ENCODE results near the gene ACTN2. TPM values are rescaled to one million over a fixed set of nuclear protein-coding genes. Genes with fewer than 3 reads are reported as not detected.

Gene ACTN2
- 0.21 and 2.4 TPM in 2 replicates for total RNA-seq (ENCODE audit: low replicate concordance)
- long read RNA-seq = 0 reads

GRCh38 chr1:236685917-236686814, at the start of gene ACTN2:
Gene ACTN2, plus strand, starts transcription at chr1:236686499. Its CDS starts 175 bp downstream, at chr1:236686674.
- DNase-seq (ENCODE audit: extremely low spot score, unreplicated experiment) = peak; percentile 76
- Mint-ChIP-seq H3K4me3 (peak within 1 kb of the TSS; percentile 80), H3K9me3 (no peaks in the 10 kb centered on the region), H3K27me3 (peaks cover 66% of the 10 kb centered on the region), H3K27ac (peak within 1 kb of the TSS; percentile 40), H3K36me3 (no peaks in the 10 kb centered on the region), H3K4me1 (ENCODE audit: unreplicated experiment) (peaks cover 8% of the 10 kb centered on the region)
- TF ChIP-seq CTCF (conservative IDR thresholded peaks at IDR 0.05) = no peak

- no peak overlapping the region for H3K27ac Mint-ChIP-seq
- no peak for TF ChIP-seq CTCF (conservative IDR thresholded peaks at IDR 0.05)
- no peaks in the 10 kb centered on the region for H3K4me1 Mint-ChIP-seq (ENCODE audit: unreplicated experiment)
- H3K27me3 Mint-ChIP-seq = peaks cover 21% of the 10 kb centered on the region
- H3K9me3 Mint-ChIP-seq = no peaks in the 10 kb centered on the region
- no peak overlapping the region for H3K4me3 Mint-ChIP-seq
- no peaks in the 10 kb centered on the region for H3K36me3 Mint-ChIP-seq
- no peak for DNase-seq (ENCODE audit: extremely low spot score, unreplicated experiment)
Measured at GRCh38 chr1:236638945-236639344, 47.4 kb upstream of the ACTN2 start.

- no peak for DNase-seq (ENCODE audit: extremely low spot score, unreplicated experiment)
- no peak overlapping the region for H3K4me3 Mint-ChIP-seq
- no peaks in the 10 kb centered on the region for H3K4me1 Mint-ChIP-seq (ENCODE audit: unreplicated experiment)
- H3K27me3 Mint-ChIP-seq = peaks cover 18% of the 10 kb centered on the region
- no peaks in the 10 kb centered on the region for H3K9me3 Mint-ChIP-seq
- TF ChIP-seq CTCF (conservative IDR thresholded peaks at IDR 0.05) = no peak
- H3K36me3 Mint-ChIP-seq = no peaks in the 10 kb centered on the region
- H3K27ac Mint-ChIP-seq = no peak overlapping the region
Measured at GRCh38 chr1:236639686-236640085, 46.6 kb upstream of the ACTN2 start.

- Mint-ChIP-seq H3K27ac (no peak overlapping the region), H3K4me1 (ENCODE audit: unreplicated experiment) (no peaks in the 10 kb centered on the region), H3K36me3 (no peaks in the 10 kb centered on the region), H3K27me3 (peaks cover 11% of the 10 kb centered on the region), H3K9me3 (no peaks in the 10 kb centered on the region), H3K4me3 (no peak overlapping the region)
- no peak for DNase-seq (ENCODE audit: extremely low spot score, unreplicated experiment)
- no peak for TF ChIP-seq CTCF (conservative IDR thresholded peaks at IDR 0.05)
Measured at GRCh38 chr1:236642763-236643162, 43.5 kb upstream of the ACTN2 start.

- no peak overlapping the region for H3K4me3 Mint-ChIP-seq
- peaks cover 6% of the 10 kb centered on the region for H3K27me3 Mint-ChIP-seq
- H3K4me1 Mint-ChIP-seq (ENCODE audit: unreplicated experiment) = no peaks in the 10 kb centered on the region
- no peak overlapping the region for H3K27ac Mint-ChIP-seq
- no peaks in the 10 kb centered on the region for H3K36me3 Mint-ChIP-seq
- TF ChIP-seq CTCF (conservative IDR thresholded peaks at IDR 0.05) = no peak
- DNase-seq (ENCODE audit: extremely low spot score, unreplicated experiment) = no peak
- H3K9me3 Mint-ChIP-seq = no peaks in the 10 kb centered on the region
Measured at GRCh38 chr1:236645016-236645680, 41.2 kb upstream of the ACTN2 start.
